ENCODE results near the gene NUMB. TPM values are rescaled to one million over a fixed set of nuclear protein-coding genes. Genes with fewer than 3 reads are reported as not detected.
"Not testable (repeated sequence)": the region's sequence is repeated elsewhere in the genome, so short reads cannot be mapped to it uniquely, and the experiment has no call there.

The NUMB gene
- total RNA-seq, 1 donor from 2014 or later = 92.4 TPM

DNA sequence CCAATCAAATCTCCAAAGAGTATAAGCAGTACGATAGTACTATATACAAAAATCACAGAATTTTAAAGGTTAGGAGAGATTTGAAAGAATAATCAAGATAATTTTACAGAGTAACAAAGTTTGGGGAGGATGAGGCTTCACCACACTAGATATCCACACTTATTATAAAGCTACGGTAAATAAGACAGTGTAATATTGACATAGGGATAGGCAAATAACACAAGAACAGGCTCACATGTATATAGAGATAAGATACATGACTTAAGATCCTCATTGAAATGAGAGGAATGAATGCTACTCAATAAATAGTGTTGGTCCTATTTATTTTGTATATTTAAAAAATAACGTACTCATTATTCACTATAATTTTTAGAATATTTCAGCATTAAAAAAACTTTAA, 26.2 kb downstream of the NUMB start:
- Mint-ChIP-seq H3K27me3 (no peaks in the 10 kb centered on the region), H3K27ac (no peak overlapping the region), H3K9me3 (ENCODE audit: low read depth) (no peaks in the 10 kb centered on the region), H3K36me3 (ENCODE audit: insufficient read depth) (no peaks in the 10 kb centered on the region), H3K4me1 (ENCODE audit: low read depth) (peaks cover 12% of the 10 kb centered on the region), H3K4me3 (ENCODE audit: low read depth) (no peak overlapping the region)
- DNase-seq (ENCODE audit: low spot score, unreplicated experiment) = no peak
- TF ChIP-seq, protein P1, sequence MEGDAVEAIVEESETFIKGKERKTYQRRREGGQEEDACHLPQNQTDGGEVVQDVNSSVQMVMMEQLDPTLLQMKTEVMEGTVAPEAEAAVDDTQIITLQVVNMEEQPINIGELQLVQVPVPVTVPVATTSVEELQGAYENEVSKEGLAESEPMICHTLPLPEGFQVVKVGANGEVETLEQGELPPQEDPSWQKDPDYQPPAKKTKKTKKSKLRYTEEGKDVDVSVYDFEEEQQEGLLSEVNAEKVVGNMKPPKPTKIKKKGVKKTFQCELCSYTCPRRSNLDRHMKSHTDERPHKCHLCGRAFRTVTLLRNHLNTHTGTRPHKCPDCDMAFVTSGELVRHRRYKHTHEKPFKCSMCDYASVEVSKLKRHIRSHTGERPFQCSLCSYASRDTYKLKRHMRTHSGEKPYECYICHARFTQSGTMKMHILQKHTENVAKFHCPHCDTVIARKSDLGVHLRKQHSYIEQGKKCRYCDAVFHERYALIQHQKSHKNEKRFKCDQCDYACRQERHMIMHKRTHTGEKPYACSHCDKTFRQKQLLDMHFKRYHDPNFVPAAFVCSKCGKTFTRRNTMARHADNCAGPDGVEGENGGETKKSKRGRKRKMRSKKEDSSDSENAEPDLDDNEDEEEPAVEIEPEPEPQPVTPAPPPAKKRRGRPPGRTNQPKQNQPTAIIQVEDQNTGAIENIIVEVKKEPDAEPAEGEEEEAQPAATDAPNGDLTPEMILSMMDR (IDR thresholded peaks at IDR 0.05; ENCODE audit: unreplicated experiment) = no peak

- H3K27ac Mint-ChIP-seq = no peak overlapping the region
- H3K4me3 Mint-ChIP-seq (ENCODE audit: low read depth) = no peak overlapping the region
- TF ChIP-seq, protein P1 (IDR thresholded peaks at IDR 0.05; ENCODE audit: unreplicated experiment) = no peak
- H3K36me3 Mint-ChIP-seq (ENCODE audit: insufficient read depth) = no peaks in the 10 kb centered on the region
- no peaks in the 10 kb centered on the region for H3K9me3 Mint-ChIP-seq (ENCODE audit: low read depth)
- no peaks in the 10 kb centered on the region for H3K27me3 Mint-ChIP-seq
- DNase-seq (ENCODE audit: low spot score, unreplicated experiment) = no peak
- H3K4me1 Mint-ChIP-seq (ENCODE audit: low read depth) = peaks cover 7% of the 10 kb centered on the region
These were observed 30.0 kb downstream of the NUMB start for GRCh38 chr14:73428353-73428824.

GRCh38 chr14:73427516-73428264, 30.7 kb downstream of the NUMB start:
- Mint-ChIP-seq H3K27ac (peak overlapping the region; percentile 66), H3K4me3 (ENCODE audit: low read depth) (no peak overlapping the region), H3K27me3 (no peaks in the 10 kb centered on the region), H3K36me3 (ENCODE audit: insufficient read depth) (no peaks in the 10 kb centered on the region), H3K9me3 (ENCODE audit: low read depth) (no peaks in the 10 kb centered on the region), H3K4me1 (ENCODE audit: low read depth) (peaks cover 9% of the 10 kb centered on the region)
- TF ChIP-seq, protein P1 (IDR thresholded peaks at IDR 0.05; ENCODE audit: unreplicated experiment) = no peak
- no peak for DNase-seq (ENCODE audit: low spot score, unreplicated experiment)

DNA sequence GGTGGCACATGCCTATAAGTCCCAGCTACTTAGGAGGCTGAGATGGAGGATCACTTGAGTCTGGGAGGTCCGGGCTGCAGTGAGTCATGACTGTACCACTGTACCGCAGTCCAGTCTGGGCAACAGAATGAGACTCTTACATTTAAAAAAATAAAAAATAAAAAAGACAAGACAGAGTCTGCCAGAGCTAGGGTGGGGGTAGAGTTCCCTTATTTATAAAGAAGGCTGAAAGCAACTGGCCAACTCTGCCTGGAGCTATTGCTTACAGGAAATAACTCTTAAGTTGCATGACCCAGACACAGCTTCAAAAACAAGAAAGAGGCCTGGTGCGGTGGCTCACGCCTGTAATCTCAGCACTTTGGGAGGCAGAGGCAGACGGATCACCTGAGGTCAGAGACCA, 31.5 kb downstream of the NUMB start:
- Mint-ChIP-seq H3K36me3 (ENCODE audit: insufficient read depth) (peaks cover 1% of the 10 kb centered on the region), H3K27ac (no peak overlapping the region), H3K9me3 (ENCODE audit: low read depth) (no peaks in the 10 kb centered on the region), H3K4me3 (ENCODE audit: low read depth) (no peak overlapping the region), H3K27me3 (no peaks in the 10 kb centered on the region), H3K4me1 (ENCODE audit: low read depth) (peaks cover 11% of the 10 kb centered on the region)
- TF ChIP-seq, protein P1 (IDR thresholded peaks at IDR 0.05; ENCODE audit: unreplicated experiment) = no peak
- no peak for DNase-seq (ENCODE audit: low spot score, unreplicated experiment)

- Mint-ChIP-seq H3K36me3 (ENCODE audit: insufficient read depth) (peaks cover 8% of the 10 kb centered on the region), H3K9me3 (ENCODE audit: low read depth) (no peaks in the 10 kb centered on the region), H3K27me3 (no peaks in the 10 kb centered on the region), H3K4me1 (ENCODE audit: low read depth) (peaks cover 13% of the 10 kb centered on the region), H3K27ac (no peak overlapping the region), H3K4me3 (ENCODE audit: low read depth) (no peak overlapping the region)
- DNase-seq (ENCODE audit: low spot score, unreplicated experiment) = no peak
- TF ChIP-seq, protein P1 (IDR thresholded peaks at IDR 0.05; ENCODE audit: unreplicated experiment) = no peak
These were observed 33.9 kb downstream of the NUMB start for GRCh38 chr14:73424453-73424852.

GRCh38 chr14:73423092-73423491, 35.3 kb downstream of the NUMB start:
- H3K4me3 Mint-ChIP-seq (ENCODE audit: low read depth); H3K36me3 Mint-ChIP-seq (ENCODE audit: insufficient read depth); DNase-seq (ENCODE audit: low spot score, unreplicated experiment); H3K9me3 Mint-ChIP-seq (ENCODE audit: low read depth); H3K27me3 Mint-ChIP-seq: not testable (repeated sequence)
- peak overlapping the region; percentile 27 for H3K27ac Mint-ChIP-seq
- peaks cover 10% of the 10 kb centered on the region for H3K4me1 Mint-ChIP-seq (ENCODE audit: low read depth)
